ENCODE measurements around the gene SEMA3F. TPM values are rescaled to one million over a fixed set of nuclear protein-coding genes. Genes with fewer than 3 reads are reported as not detected.

Gene SEMA3F
- total and polyA plus RNA-seq, 4 donors, result 0.60 to 4.8 (median 2.1) TPM

Small RNA genes within 50 kb of the gene (small RNA-seq; reads per million reads assigned to genes)
- not detected for gene MIR566
- gene MIR5787, result not detected

Other genes with a start within 250 kb of the SEMA3F start
- gene MON1A, start 225.5 kb upstream of the SEMA3F start, total RNA-seq, result 1 to 10 TPM; 4.6 to 9.0 TPM
- 1 to 10 TPM; 7.4 to 9.5 TPM for gene MON1A, start 225.5 kb upstream of the SEMA3F start, polyA plus RNA-seq
- 10 to 100 TPM; 18.1 to 59.2 TPM for gene RBM6, start 215.2 kb upstream of the SEMA3F start, total RNA-seq
- 10 to 100 TPM; 10.9 to 57.0 TPM for gene RBM6, start 215.2 kb upstream of the SEMA3F start, polyA plus RNA-seq
- gene RBM5, start 66.4 kb upstream of the SEMA3F start, total RNA-seq, result 100 to 1,000 TPM in 1 of 2 donors, 10 to 100 TPM in 1; 94.0 to 142 TPM
- 10 to 100 TPM; 21.2 to 34.5 TPM for gene RBM5, start 66.4 kb upstream of the SEMA3F start, polyA plus RNA-seq
- gene GNAT1, start 36.3 kb downstream of the SEMA3F start, total RNA-seq, result under 1 TPM in 1 of 2 donors, not detected in 1; 0.08 TPM
- gene GNAT1, start 36.3 kb downstream of the SEMA3F start, polyA plus RNA-seq, result not detected
- 100 to 1,000 TPM in 1 of 2 donors, 10 to 100 TPM in 1; 98.1 to 166 TPM for gene SLC38A3, start 49.9 kb downstream of the SEMA3F start, total RNA-seq
- gene SLC38A3, start 49.9 kb downstream of the SEMA3F start, polyA plus RNA-seq, result 100 to 1,000 TPM; 114 to 180 TPM
- 10 to 100 TPM; 58.3 to 65.0 TPM for gene GNAI2, start 80.9 kb downstream of the SEMA3F start, total RNA-seq
- 10 to 100 TPM; 59.5 to 86.3 TPM for gene GNAI2, start 80.9 kb downstream of the SEMA3F start, polyA plus RNA-seq
- gene SEMA3B, start 113.8 kb downstream of the SEMA3F start, total RNA-seq, result 1 to 10 TPM in 1 of 2 donors, under 1 TPM in 1; 0.56 to 1.5 TPM
- 1 to 10 TPM in 1 of 2 donors, under 1 TPM in 1; 0.40 to 1.3 TPM for gene SEMA3B, start 113.8 kb downstream of the SEMA3F start, polyA plus RNA-seq
- under 1 TPM in 1 of 2 donors, not detected in 1; 0.08 TPM for gene LSMEM2, start 123.8 kb downstream of the SEMA3F start, total RNA-seq
- gene LSMEM2, start 123.8 kb downstream of the SEMA3F start, polyA plus RNA-seq, result under 1 TPM in 1 of 2 donors, not detected in 1; 0.03 TPM
- gene IFRD2, start 137.1 kb downstream of the SEMA3F start, total RNA-seq, result 10 to 100 TPM; 55.7 to 66.1 TPM
- 10 to 100 TPM; 60.3 to 91.2 TPM for gene IFRD2, start 137.1 kb downstream of the SEMA3F start, polyA plus RNA-seq
- 1 to 10 TPM; 1.9 to 6.6 TPM for gene HYAL3, start 144.1 kb downstream of the SEMA3F start, total RNA-seq
- 1 to 10 TPM; 1.8 to 2.0 TPM for gene HYAL3, start 144.1 kb downstream of the SEMA3F start, polyA plus RNA-seq
- 1 to 10 TPM; 1.6 to 1.8 TPM for gene NAA80, start 144.1 kb downstream of the SEMA3F start, total RNA-seq
- 1 to 10 TPM; 2.3 to 5.5 TPM for gene NAA80, start 144.1 kb downstream of the SEMA3F start, polyA plus RNA-seq
- 100 to 1,000 TPM in 1 of 2 donors, 10 to 100 TPM in 1; 87.6 to 155 TPM for gene HYAL1, start 148.2 kb downstream of the SEMA3F start, total RNA-seq
- 100 to 1,000 TPM in 1 of 2 donors, 10 to 100 TPM in 1; 82.3 to 156 TPM for gene HYAL1, start 148.2 kb downstream of the SEMA3F start, polyA plus RNA-seq
- 10 to 100 TPM; 33.5 to 57.6 TPM for gene HYAL2, start 167.4 kb downstream of the SEMA3F start, total RNA-seq
- 10 to 100 TPM; 19.5 to 32.9 TPM for gene HYAL2, start 167.4 kb downstream of the SEMA3F start, polyA plus RNA-seq
- gene TUSC2, start 172.9 kb downstream of the SEMA3F start, total RNA-seq, result 10 to 100 TPM; 12.7 to 14.3 TPM
- gene TUSC2, start 172.9 kb downstream of the SEMA3F start, polyA plus RNA-seq, result 10 to 100 TPM; 29.0 to 37.7 TPM
- 10 to 100 TPM; 12.2 to 13.2 TPM for gene RASSF1, start 185.5 kb downstream of the SEMA3F start, total RNA-seq
- gene RASSF1, start 185.5 kb downstream of the SEMA3F start, polyA plus RNA-seq, result 10 to 100 TPM in 1 of 2 donors, 1 to 10 TPM in 1; 6.5 to 10.3 TPM
- under 1 TPM; 0.09 to 0.75 TPM for gene ZMYND10, start 190.4 kb downstream of the SEMA3F start, total RNA-seq
- gene ZMYND10, start 190.4 kb downstream of the SEMA3F start, polyA plus RNA-seq, result under 1 TPM; 0.23 to 0.31 TPM
- gene NPRL2, start 195.5 kb downstream of the SEMA3F start, total RNA-seq, result 10 to 100 TPM; 11.3 to 17.3 TPM
- gene NPRL2, start 195.5 kb downstream of the SEMA3F start, polyA plus RNA-seq, result 10 to 100 TPM; 11.4 to 16.6 TPM
- 10 to 100 TPM; 12.3 to 16.0 TPM for gene CYB561D2, start 195.5 kb downstream of the SEMA3F start, total RNA-seq
- gene CYB561D2, start 195.5 kb downstream of the SEMA3F start, polyA plus RNA-seq, result 10 to 100 TPM; 28.2 TPM
- gene TMEM115, start 204.2 kb downstream of the SEMA3F start, total RNA-seq, result 10 to 100 TPM; 18.6 to 20.2 TPM
- 10 to 100 TPM; 19.4 to 23.0 TPM for gene TMEM115, start 204.2 kb downstream of the SEMA3F start, polyA plus RNA-seq

Measured in liver (tissue), 5 donors.